Measurements from ENCODE around the gene LMF2.
"Not testable (repeated sequence)": the region's sequence is repeated elsewhere in the genome, so short reads cannot be mapped to it uniquely, and the experiment has no call there.

LMF2 gene

DNA sequence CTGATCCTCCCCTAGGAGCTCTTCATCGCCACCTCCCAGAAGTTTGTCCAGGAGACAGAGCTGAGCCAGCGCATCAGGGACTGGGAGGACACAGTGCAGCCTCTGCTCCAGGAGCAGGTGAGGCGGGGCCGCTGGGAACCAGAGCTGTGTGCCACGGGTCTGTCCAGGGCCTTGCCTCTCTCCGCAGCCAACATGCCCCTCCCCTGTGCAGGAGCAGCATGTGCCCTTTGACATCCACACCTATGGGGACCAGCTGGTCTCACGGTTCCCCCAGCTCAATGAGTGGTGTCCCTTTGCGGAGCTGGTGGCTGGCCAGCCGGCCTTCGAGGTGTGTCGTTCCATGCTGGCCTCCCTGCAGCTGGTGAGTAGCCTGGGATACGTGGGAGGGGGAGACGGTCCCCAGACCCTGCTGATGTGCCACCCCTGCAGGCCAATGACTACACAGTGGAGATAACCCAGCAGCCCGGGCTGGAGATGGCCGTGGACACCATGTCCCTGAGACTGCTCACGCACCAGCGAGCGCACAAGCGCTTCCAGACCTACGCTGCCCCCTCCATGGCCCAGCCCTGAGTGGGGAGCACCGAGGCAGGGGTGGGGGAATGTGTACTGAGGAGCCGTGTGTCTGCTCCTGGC is 15.4 kb upstream of the LMF2 start:
- no peak for DNase-seq

DNA sequence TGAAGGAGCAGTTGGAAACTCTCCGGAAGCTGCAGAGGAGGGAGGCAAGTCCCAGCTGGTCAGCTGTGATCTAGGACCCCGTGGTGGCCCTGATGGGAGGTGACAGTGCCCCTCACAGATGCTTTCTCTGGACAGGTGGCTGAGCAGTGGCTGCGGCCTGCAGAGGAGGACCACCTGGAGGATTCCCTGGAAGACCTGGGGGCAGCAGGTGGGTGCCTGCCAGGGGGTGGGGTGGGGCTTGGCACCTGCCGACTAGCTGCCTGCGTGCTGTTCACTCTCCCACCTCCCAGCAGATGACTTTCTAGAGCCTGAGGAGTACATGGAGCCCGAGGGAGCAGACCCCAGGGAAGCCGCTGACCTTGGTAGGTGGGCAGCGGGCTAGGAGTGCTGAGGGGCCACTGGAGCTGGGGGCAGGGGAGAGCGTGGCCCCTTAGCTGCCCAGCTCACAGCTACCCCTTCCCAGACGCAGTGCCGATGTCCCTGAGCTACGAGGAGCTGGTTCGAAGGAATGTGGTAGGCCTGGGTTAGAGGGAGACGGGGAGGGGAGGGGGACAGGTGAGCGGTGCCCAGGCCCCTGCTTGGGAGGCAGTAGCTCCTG is 14.8 kb upstream of the LMF2 start:
- DNase-seq, result no peak

DNA sequence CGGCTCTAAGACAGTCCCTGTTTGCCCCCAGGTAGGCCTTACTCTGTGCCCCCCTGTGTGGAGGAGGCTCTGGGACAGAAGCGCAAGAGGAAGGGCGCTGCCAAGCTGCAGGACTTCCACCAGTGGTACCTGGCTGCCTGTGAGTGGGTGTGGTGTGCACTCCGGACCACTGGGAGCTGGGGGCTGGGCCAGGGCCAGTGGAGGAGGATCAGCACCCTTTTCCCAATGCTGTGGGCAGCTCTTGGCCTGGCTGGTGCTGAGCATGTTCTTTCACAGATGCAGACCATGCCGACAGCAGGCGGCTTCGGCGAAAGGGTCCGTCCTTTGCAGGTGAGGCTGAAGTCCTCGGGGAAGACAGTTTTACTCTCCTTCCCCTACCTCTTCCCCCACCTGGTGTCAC is 14.2 kb upstream of the LMF2 start:
- DNase-seq, result no peak

DNA sequence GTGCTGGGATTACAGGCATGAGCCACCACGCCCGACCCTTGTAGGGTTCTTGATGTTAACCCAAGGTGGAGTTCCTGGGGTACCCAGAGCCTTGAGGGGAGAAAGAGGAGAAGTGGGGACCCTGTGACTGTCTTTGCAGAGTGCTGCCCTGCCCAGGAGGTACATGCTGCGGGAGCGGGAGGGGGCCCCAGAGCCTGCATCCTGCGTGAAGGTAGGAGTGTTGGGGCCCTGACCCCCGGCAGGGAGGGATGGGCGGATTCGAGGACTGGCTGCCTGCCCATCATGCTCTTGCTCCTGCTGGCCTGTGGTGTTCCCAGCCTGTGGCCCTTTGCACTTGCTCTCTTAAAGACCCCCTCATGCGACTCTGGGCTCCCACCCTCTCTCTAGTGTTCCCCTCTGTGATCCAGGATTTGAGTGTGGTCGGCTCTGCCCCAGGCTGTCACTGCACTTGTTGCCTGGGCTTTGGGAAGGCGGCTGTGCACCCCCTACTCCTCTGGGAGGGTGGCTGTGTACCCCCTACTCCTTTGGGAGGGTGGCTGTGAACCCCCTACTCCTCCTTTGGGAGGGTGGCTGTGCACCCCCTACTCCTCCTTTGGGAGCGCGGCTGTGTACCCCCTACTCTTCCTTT is 13.4 kb upstream of the LMF2 start:
- DNase-seq, result no peak

DNA sequence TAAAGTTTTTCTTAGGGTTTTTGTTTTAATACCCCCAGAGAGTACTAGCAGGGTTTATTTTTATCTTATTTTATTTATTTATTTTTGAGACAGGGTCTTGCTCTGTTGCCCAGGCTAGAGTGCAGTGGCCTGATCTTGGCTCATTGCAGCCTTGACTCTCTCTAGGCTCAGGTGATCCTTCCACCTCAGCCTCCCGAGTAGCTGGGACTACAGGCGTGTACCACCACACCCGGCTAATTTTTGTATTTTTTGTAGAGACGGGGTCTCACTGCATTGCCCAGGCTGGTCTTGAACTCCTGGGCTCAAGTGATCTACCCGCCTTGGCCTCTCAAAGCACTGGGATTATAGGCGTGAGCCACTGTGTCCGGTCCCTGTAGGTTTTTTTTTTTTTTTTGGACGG is 12.7 kb upstream of the LMF2 start:
- not testable (repeated sequence) for DNase-seq

DNA sequence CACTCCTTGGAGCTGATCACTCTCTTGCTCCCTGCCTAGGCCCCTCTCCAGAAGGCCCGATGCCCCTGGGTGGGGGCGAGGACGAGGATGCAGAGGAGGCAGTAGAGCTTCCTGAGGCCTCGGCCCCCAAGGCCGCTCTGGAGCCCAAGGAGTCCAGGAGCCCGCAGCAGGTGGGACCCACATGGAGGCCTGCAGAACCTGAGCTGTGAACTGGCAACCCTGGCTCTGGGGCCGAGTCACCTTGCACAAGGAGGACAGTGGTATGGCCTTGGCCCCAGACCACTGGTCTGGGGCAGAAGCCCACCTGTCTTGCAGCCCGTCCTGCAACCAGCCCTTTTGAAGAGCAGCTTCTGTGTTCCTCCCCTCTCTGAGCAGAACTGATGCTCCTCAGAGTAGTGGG is 11.6 kb upstream of the LMF2 start:
- no peak for DNase-seq

DNA sequence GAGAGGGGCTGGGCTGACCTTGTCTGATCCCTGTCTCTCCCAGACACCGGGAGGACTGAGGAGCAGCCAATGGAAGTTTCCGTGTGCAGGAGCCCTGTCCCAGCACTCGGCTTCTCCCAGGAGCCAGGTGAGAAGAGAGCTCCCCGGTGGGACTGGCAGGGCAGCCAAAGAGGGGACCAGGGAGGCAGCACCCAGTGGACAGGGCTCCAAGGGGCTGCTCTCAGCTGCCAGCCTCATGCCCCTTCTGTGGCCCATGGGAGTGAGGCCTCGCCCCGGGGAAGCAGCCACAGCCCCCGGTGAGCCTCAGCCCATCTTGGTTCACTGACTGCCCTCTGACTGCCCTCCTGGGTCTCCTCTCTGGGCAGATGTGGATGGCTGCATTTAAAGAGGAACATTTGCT is 11.1 kb upstream of the LMF2 start:
- no peak for DNase-seq

DNA sequence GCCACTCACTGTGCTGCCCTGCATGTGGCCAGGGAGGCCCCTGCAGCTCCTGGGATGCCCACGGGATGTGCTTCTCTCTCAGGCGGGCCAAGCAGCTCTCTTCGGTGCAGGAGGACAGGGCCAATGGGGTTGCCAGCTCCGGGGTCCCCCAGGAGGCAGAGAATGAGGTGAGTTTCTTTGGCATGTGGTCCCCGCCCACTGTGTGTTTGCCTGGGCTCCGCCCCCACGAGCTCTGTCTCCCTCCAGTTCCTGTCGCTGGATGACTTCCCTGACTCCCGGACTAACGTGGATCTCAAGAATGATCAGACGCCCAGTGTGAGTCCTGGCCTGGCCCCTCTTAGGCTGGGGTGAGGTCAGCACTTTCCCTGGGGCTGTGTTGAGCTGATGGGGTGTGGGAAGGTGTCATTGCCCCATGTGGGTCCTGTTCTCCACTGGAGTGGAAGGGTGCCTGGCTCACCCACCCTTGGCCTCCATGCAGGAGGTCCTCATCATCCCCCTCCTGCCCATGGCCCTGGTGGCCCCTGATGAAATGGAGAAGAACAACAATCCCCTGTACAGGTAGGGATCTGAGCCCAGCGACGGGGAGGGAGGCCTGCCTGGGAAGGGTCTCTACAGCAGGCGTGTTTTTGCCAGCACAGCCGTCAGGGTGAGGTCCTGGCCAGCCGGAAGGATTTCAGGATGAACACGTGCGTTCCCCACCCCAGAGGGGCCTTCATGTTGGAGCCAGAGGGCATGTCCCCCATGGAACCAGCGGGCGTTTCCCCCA is 10.2 kb upstream of the LMF2 start:
- no peak for DNase-seq

DNA sequence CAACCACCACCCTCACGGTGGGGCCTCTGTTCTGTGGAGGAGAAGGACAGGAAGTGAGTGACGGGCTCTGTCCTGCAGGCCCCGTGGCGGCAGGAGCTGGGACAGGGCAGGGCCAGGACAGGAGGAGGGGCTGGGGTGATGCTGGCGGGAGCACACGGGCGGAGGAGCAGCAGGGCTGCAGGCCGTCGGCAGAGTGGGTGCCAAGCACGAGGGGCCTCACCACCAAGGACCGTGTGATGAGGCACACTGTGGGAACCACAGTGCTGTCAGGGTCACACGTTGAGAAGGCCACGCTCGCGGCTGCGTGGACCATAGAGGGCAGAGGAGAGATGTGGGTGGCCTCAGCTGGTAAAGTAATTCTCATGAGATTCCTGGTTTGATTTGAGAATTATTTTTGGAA is 9.4 kb upstream of the LMF2 start:
- no peak for DNase-seq

DNA sequence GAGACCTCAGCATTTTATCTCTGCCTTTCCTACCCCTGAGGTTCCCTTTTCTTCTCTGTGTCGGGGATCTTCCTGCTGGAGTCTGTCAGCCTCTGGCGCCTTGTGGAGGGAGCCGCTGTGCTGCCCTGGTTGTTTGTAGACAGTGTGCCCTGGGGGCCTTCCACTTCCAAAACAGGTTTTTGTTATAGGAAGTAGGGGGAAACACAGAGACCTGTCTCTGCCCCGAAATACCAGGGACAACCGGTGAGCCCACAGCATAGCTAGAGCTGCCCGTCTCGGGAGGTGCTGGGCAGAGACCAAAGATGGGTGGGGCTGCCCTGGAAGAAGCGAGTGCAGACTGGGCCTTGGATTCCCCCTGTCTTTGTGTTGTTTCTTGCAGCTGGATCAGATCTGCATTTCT is 8.6 kb upstream of the LMF2 start:
- no peak for DNase-seq

DNA sequence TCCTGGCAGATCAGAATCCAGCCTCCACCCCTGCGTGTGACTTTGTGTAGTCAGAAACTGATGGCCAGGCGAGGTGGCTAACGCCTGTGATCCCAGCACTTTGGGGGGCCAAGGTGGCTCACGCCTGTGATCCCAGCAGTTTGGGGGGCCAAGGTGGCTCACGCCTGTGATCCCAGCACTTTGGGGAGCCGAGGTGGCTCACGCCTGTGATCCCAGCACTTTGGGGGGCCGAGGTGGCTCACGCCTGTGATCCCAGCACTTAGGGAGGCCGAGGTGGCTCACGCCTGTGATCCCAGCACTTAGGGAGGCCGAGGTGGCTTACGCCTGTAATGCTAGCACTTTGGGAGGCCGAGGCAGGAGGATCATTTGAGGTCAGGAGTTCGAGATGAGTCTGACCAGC is 5.7 kb upstream of the LMF2 start:
- DNase-seq, result no peak

DNA sequence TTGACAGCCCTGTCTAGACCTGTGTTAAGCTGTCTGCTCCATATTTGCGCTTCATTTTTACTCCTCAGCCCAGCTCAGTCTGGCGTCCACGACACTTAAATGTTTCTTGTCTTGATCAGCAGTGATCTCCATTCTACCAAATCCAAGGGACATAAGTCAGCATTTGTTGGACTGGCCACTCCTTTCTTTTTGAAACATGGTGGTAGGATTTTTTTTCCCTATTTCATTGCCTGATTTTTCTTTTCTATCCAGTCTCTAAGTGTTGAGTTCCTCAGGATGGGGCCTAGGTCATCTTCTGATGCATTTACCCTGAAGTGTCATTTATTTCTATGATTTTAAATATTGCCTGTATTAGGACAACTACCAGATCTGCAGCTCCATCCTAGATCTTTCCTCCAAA is 1.4 kb upstream of the LMF2 start:
- no peak for DNase-seq

DNA sequence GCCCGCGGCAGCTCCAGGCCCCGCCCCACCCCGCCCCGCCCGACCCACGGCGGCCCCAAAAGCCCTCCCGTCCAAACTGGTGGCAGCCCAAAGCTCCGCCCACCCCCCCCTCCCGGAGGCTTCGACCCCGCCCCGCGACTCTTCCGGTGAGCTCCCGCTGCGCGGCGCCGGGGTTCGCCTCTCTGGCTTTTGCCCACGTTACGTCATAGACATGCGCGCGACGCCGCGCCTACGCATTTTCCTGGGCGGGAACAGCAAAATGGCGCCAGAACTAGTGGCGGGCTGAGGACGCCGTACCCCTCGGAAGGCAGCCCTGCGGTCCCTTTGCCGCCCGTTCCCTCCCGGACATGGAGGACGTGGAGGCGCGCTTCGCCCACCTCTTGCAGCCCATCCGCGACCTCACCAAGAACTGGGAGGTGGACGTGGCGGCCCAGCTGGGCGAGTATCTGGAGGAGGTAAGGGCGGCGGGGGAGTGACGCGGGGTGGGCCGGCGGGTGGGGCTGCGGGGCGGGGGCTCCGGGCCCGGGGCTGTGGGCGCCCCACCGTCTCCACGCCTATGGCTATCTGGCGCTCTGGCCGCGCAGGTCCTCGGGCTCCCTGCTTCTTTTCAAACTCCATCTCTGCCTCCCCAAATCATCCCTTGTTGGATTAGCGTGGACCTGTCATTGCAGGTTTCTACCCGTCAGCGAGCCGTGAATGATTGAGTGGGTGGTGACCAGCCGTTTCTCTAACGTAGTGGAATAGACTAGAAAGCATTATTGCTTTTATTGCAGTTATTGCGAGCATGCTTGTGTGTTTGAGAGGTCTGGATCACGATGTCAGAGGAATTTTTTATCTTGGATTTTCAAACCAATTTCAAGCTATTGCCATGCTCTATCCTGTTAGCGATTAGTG is 736 bp upstream of the LMF2 start, which contains the start of gene NCAPH2:
TSS of gene NCAPH2 (plus strand) at position 234 of the 894 bp plus-strand sequence. CDS start at position 348, 114 bp downstream.
- peak; percentile 95 for DNase-seq

DNA sequence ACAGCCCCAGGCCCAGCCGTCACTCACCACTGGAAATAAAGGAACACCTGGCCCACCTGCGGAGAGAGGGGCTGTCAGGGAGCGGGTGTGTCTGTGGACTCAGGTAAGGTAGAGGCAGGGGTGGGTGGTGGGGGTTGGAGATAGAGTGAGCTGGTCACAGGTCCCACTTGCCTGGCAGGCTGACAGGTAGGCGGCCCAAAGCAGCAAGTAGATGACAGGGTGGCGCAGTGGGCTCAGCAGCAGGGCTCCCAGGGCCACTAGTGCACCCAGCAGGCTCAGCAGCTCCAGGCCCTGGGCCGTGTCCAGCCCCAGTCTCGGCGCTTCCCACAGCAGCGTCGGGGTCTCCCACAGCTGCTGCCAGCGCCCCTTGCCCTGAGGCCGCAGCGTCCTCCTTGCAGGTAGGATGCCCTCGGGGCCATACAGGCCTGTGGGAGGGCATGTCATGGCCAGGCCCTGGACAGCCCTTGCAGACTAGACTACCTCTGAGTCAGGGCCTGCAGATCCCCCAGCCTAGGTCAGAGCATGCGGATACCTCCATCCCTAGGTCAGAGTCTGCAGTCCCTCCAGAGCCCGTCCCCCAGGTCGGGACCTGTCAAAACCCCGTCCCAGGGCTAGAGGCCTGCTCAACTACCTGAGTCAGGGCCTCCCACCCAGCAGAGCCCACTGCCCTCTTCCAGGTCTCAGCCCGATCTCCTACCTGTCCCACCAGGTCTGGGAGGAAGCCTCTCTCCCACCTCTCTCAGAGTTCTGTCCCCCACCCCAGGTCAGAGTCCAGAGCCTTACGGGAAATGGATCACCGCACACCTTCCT is 686 bp downstream of the LMF2 start:
- no peak for DNase-seq

DNA sequence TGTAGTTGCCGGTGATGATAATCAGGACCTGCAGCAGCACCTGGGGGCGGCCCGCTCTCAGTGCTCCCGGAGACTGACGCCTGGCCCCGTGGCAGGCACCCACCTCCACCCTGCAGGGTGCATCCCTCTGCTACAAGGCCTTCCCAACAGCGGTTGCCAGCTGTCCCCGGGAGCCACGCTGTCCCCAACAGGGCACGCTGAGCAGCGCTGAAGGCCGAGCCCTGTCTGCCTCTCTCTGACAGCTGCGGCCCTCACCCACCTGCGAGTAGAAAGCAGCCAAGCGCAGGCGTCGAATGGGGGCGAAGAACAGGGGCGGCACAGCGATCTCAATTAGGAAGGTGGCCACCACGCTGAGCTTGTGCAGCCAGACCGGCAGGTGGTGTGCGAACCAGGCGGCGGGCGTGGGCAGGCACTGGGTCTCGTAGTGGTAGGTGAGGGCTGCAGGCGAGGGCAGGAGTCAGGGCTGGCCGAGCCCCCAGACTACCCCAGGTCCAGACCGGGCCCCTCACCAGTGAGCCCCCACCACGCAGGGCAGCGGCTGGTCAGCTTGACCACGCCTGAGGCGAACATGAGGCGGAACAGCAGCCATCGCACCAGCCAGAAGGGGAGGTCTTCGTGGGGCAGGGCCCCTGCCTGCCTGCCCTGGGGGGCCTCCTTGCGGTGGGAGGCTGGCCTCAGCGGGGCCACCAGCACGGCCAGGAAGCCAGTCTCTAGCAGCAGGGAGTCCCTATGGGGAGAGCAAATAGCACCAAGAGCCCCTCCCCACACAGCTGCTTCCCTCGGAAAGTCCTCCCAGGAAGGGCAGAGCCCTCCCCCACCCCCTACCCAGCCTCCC is 1.5 kb downstream of the LMF2 start:
- no peak for DNase-seq

DNA sequence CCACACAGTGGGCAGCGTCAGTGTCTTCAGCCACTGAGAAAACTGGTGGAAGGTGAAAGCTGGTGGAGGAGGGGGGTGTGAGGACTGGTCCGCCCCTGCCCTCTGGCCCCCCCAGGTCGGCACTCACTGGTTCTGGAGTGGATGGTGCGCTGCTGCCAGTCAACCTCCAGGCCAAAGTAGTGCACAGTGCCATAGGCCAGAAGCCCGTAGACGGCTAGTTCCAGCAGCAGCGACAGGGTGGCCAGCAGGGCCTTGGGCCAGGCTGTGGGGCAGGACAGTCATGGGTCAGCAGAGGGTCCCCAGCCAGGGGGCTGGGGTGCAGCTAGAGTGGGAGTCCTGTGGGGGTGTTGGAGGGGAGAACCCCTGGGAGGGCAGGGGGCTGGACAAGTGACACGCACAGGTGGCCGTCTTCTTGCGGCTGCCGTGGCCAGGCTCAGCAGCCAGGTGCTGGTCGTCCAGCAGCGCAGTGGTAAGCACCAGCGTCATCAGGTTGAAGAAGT is 2.2 kb downstream of the LMF2 start:
- no peak for DNase-seq

DNA sequence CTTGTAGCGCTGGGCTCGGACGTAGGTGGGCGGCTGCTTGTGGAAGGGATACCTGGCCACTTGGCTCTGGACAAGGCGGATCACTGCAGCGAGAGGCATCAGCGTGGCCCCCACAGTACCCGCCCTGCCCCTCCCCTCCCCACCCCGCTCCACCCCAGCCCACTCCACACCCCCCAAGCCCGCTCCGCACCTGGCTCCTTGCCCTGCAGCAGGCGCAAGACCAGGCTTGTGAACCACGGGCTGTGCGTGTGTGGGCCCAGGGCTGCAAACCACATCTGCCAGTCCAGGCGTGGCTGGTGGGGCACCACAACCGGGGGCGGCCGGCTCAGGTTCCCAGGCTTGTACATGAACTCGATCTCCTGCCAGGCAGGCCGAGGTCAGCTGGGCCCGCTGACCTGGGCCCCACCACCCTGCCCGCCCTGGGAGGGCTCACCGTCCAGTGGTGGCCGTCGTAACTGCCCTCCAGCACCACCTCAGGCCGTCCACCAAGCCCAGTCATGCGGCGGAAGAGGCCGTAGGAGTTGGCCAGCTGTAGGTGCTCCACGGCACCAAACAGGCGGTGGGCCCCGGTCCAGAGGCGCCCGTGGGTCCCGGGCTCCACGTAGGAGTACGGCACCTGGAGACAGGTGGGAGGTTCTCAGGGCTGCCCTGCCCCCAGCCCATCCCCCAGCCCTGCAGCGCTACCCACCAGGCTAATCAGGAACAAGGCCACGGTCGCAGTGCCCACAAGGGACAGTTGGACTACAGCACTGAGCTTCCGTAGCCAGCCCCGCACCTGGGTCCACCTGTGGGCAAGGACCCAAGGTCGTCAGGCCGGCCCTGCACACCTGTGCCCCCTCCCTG is 2.9 kb downstream of the LMF2 start:
- no peak for DNase-seq

DNA sequence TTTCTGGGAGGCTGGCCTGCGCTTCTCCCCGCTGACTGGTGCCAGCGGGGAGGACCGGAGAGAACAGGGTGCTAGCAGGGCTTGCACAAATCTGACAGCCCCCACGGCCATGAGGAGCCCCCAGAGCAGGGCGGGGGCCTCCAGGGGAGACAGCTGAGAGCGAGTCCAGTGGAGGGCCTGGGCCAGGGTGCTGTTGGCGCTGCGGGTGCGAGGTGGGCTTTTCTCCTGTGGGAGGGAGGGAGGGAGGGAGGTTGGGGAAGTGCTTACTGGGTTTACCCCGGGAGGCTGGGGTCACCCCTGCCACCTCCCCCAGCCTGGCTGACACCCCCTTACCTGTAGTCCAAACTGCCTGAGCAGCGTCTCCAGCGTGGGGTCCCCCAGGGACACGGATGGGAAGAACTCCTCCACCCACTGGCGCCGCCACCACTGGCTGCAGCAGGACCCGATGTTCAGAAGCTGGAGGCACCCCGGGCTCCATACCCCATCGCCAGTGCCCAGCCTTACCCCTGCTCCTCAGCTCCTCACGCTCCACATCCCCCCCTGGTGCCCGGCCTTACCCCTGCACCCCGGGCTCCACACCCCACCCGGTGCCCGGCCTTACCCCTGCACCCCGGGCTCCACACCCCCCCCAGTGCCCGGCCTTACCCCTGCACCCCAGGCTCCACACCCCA is 3.9 kb downstream of the LMF2 start:
- DNase-seq, result no peak
